ENCODE measurements around the gene DOK7. TPM values are rescaled to one million over a fixed set of nuclear protein-coding genes. Genes with fewer than 3 reads are reported as not detected.

DOK7 gene
- total and polyA plus RNA-seq, 2 of the 4 experiments (the other 2 are of a cell fraction), result not detected

DNA sequence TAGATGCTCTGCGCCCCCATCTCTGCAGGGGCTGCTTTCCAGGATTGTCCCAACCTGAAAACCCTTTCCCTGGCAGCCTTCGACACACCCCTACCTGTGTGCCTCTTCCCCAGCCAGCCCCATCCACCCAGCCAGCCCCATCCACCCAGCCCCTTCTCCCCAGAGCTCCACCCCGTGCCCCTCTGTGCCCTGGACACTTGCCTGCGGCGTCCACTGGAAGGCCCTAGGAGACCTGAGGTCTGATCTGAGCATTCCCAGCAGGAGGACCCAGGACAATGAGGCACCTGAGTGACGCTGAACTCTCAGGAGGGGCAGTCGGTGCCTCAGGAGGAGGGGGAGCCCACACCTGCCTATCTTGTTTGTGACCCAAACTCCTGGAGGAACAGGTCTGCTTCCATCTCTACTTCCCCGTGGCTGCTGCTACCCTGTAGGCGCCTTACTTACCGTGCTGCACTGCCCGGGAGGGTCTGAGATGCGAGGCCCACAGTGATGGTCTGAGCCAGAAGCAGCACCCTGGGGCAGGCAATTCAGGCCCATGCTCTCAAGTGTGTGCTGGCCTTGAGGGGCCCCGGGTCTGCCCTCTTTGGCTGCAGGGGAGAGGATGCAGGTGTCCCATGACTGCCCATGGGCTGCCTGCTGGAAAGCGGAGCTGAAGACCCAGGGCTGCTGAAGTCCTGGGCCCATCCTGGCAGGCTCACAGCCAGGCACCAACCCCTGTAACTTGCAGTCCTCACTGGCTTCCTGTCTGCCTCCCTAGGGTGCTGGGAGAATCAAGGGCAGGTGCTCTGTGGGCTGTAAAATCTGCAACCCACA lies 64.2 kb downstream of the DOK7 start:
- Histone ChIP-seq H3K36me3 (ENCODE audit: control insufficient read depth, insufficient read depth, low read length) (peaks cover 33% of the 10 kb centered on the region), H3K4ac (ENCODE audit: low read depth, low read length) (no peak overlapping the region), H3K4me2 (ENCODE audit: low read depth, low read length) (no peak overlapping the region), H3K9me3 (ENCODE audit: control insufficient read depth, insufficient read depth, low read length) (no peaks in the 10 kb centered on the region), H3K4me1 (ENCODE audit: control insufficient read depth, insufficient read depth, low read length) (peaks cover 10% of the 10 kb centered on the region), H3K27me3 (ENCODE audit: control insufficient read depth, insufficient read depth, low read length) (no peaks in the 10 kb centered on the region), H3K79me1 (ENCODE audit: low read depth in 1 of 2, low read length in 2 of 2) (peaks cover 18 to 49% of the 10 kb centered on the region in 2 experiments), H3K14ac (replicated peaks; ENCODE audit: low read depth, low read length) (no peak overlapping the region), H3K27ac (ENCODE audit: insufficient read depth, low read length) (no peak overlapping the region), H4K5ac (ENCODE audit: low read depth, low read length) (no peak overlapping the region), H2BK5ac (ENCODE audit: low read depth, low read length, poor library complexity, severe bottlenecking) (no peak overlapping the region), H2BK15ac (ENCODE audit: low read depth, low read length) (no peak overlapping the region), H2AFZ (replicated peaks; ENCODE audit: low read length, poor library complexity) (no peak overlapping the region), H4K20me1 (ENCODE audit: insufficient read depth, low read length) (peaks cover 45% of the 10 kb centered on the region), H4K8ac (ENCODE audit: low read depth in 2 of 2, low read length in 2 of 2) (no peak overlapping the region), H2BK120ac (ENCODE audit: low read depth, low read length) (no peak overlapping the region), H2BK20ac (ENCODE audit: low read depth, low read length) (no peak overlapping the region), H3K18ac (ENCODE audit: low read depth, low read length) (no peak overlapping the region), H3K23ac (ENCODE audit: low read depth, low read length) (no peak overlapping the region), H3K9me1 (ENCODE audit: insufficient read depth, low read length) (no peaks in the 10 kb centered on the region), H2AK9ac (replicated peaks; ENCODE audit: low read depth, low read length, poor library complexity) (no peak overlapping the region), H3K9ac (ENCODE audit: low read depth, low read length) (no peak overlapping the region), H2AK5ac (ENCODE audit: low read depth, low read length) (no peak overlapping the region), H3K56ac (ENCODE audit: extremely low read depth, insufficient read depth, low read length) (no peak overlapping the region), H3K4me3 (ENCODE audit: insufficient read depth, low read depth, low read length) (no peak overlapping the region), H4K91ac (ENCODE audit: insufficient read depth, low read depth, low read length) (no peak overlapping the region)
- dilution Hi-C loops (cut with HindIII; ENCODE audit: low sequenced_read_pairs, unreplicated experiment) (no loop called here), in situ Hi-C loops (cut with MboI; ENCODE audit: low sequenced_read_pairs) (no loop called here), intact Hi-C loops (cut with micrococcal nuclease) (no loop called here)
- ATAC-seq (ENCODE audit: low read depth) (no peak), DNase-seq (no peak)
- TF ChIP-seq RFX5 (IDR thresholded peaks at IDR 0.05; ENCODE audit: low read depth, low read length) (no peak), BHLHE40 (IDR thresholded peaks at IDR 0.05; ENCODE audit: low read depth, low read length) (no peak), POLR2A (IDR thresholded peaks at IDR 0.05; ENCODE audit: low read depth, low read length) (no peak), CEBPB (IDR thresholded peaks at IDR 0.05; ENCODE audit: low read depth, low read length) (no peak), MAZ (IDR thresholded peaks at IDR 0.05; ENCODE audit: borderline replicate concordance, low read depth, low read length) (no peak), RAD21 (IDR thresholded peaks at IDR 0.05; ENCODE audit: low read length) (no peak), SMC3 (IDR thresholded peaks at IDR 0.05; ENCODE audit: low read depth, low read length) (no peak), MXI1 (IDR thresholded peaks at IDR 0.05; ENCODE audit: borderline replicate concordance, low read depth, low read length) (no peak)
- TF ChIP-seq, protein P1, sequence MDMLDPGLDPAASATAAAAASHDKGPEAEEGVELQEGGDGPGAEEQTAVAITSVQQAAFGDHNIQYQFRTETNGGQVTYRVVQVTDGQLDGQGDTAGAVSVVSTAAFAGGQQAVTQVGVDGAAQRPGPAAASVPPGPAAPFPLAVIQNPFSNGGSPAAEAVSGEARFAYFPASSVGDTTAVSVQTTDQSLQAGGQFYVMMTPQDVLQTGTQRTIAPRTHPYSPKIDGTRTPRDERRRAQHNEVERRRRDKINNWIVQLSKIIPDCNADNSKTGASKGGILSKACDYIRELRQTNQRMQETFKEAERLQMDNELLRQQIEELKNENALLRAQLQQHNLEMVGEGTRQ (IDR thresholded peaks at IDR 0.05; ENCODE audit: low read depth, low read length), result no peak
- ChIA-PET CTCF (no interaction called here), POLR2A (ENCODE audit: unreplicated experiment) (no interaction called here)
- BruUV-seq (replicated peaks), result no TSS peak
- 93% methylated on average over 3 of the region's 14 CpGs; no CpG with 5 or more reads in 1 of the 2 experiments for WGBS, 2 experiments (ENCODE audit: extremely low coverage in 2 of 2, insufficient read length in 1 of 2)
